Fibroblast of peridontal ligament (primary cell): ENCODE measurements around the gene DENND2A.
"Not testable (repeated sequence)": the region's sequence is repeated elsewhere in the genome, so short reads cannot be mapped to it uniquely, and the experiment has no call there.

Source experiments
- DNase-seq: peaks from one replicate; pipeline ENCODE4 v3.0.0-alpha.2; 2010; ENCODE audit errors: extremely low read depth

The DENND2A gene

DNA sequence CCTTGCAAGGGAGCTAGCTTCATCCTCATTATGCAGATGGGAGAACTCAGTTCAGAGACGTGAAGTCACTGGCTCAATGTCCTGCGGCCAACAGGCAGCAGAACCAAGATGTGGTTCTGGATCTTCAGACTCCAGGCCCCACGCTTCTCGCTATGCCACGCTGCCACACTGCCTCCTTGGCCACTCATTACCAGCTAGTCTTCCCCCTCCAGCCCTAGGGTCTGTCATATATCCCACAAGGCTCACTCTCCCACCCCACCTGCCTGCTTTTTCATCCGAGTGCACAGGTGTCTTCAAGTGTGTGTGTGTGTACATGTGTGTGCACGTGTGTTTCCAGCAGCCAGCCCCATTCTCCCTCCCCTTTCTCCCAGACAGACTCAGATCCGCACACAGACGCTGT lies 53.4 kb downstream of the DENND2A start:
- DNase-seq, result no peak

DNA sequence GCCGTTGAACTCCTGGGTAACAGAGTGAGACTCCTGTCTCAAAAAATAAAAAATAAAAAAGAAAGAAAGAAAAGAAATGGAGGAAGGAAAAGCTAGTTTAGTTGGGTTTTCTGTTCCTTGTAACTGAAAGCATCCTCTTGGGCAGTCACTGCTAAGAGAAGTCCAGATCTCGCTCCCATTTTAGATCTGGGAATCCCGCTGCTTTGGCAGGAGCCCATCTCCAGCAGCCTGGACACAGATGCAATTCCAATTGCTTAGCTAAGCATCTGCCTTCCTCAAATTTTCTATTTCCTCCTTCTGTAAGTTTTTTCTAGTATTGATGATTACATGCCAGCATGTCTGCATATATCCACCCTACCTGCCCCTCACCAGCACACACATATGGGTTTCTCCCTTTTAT lies 54.1 kb downstream of the DENND2A start:
- no peak for DNase-seq

DNA sequence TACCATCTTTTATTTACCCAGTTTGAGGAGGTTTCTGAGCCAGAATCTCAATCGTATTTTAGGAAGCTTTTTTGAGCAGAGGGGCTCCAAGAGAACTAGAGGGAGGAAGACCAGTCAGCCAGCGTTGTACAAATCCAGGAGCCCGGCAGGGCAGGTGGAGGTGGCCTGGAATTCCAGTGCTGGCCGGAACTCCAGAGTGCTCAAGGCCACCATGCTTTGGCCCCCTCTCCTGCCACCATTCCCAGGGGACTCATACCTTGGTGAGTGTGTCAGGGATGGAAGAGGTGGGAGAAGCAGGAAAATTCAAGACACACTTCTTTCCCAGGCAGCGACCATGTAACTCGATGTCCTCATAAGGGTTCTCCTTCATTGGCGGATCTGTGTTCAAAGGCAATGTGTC lies 55.3 kb downstream of the DENND2A start:
- no peak for DNase-seq

DNA sequence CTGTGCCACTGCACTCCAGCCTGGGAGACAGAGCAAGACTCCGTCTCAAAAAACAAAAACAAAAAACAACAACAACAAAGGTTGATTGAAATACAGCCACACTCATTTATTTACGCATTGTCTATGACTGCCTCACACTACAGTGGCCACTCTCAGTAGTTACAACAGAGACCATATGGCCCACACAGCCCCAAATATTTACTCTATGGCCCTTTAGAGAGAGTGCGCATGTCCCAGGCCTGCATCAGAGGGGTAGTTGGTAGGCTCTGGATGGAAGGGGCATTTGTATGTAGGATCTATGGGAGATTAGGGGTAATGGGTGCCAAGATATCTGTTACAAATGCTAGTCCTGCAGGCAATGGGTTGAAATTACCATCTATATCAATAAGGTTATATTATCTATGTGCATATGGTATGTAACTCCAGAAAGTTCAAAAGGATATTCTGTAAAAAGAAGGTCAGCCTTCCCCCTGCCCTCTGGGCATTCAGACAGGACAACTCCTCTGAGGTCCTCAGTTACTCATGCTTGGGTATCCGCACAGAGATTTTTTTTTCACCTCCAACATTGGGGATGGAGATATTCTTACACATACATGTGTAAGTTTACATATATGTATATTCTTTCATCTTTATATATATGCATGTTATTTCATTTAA lies 56.3 kb downstream of the DENND2A start:
- DNase-seq, result no peak

DNA sequence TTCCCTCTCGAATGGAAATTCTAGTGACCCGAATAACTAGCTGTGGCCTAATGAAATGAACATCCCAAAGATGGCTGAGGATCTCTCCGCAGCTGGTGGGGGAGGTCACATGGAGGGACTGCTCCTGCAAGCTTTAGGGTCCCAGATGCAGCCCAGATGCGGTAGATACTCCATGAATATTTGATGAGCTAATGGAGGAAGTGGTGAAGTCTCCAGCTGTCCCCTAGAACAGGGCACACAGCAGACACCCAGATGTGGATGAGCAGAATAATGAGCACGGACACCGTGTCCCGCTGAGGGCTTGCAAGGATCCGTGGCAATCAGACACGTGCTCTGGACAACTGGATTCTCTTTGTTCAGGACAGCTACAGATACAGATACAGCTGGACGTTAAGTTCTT lies 59.2 kb downstream of the DENND2A start:
- no peak for DNase-seq

DNA sequence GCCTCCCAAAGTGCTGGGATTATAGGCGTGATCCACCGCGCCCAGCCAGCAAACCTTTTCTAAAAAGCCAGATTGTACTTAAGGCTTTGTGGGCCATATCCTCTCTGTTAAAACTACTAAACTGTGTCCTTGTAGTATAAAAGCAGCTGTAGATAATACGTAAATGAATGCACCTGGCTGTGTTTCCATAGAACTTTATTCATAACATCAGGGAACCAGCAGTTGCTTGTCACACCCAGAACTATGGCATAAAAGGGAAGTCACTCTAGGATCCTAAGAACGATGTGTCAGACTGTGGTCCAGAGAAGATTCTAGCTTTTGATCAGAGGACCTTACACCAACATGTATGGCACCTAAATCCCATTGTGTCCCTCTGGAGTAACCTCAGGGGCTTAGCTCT lies 63.0 kb downstream of the DENND2A start:
- no peak for DNase-seq

DNA sequence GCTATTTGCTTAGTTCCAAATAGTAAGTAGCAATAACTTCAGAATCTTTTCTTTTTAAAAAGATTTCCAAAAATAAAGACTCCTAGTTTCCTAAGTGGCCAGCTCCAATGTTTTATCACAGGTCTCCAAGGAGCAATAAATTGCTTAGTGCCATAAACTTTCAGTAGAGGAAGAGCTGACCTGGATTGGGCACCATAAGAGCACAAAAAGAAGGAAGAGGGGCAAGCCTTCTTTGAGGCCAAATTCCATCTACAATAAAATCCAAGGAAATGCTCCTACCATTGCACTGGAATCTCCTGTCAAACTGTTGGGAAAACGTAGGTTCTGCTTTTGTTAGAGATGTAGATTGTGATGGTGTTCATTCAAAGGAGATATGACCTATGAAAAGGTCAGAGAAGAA lies 64.0 kb downstream of the DENND2A start:
- DNase-seq, result no peak

DNA sequence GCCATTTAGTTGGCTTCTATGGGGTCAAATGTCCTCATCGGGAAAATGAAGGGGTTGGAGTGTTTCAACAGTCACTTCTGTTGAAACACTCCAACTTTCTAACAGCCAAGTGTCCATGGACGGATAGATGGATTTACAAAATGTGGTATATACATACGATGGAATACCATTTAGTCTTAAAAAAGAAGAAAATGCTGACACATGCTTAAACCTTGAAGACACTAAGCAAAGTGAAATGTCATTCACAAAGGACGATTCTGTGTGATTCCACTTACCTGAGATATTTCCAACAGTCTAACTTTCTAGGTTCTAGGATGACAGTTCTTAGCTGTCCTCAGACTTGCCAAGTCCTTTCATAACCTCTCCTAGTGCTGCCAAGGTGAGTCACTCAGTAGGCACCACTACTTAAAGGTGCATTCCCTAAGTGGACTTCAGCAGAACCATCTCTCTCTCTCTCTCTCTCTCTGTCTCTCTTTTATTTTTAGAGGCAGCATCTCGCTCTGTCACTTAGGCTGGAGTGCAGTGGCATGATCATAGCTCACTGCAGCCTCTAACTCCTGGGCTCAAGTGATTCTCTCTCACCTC lies 69.0 kb downstream of the DENND2A start:
- DNase-seq, result peak; percentile 16

DNA sequence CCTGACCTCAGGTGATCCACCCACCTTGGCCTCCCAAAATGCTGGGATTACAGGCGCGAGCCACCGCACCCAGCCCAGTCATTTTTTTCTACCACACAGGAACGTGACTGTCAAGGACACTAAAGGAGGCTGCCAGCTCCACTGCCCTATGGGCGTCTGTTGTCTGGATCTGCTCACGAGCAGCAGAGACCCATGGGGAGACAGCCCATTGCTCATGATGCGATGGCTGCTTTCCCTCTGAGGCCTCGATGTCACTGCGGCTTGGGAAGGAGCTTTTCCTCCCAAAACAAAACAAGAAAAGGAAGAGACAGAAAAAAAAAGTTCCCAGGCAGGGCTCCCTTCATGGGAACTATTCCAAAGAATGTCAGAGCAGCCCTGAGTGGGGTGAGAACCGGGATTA lies 70.5 kb downstream of the DENND2A start:
- no peak for DNase-seq

DNA sequence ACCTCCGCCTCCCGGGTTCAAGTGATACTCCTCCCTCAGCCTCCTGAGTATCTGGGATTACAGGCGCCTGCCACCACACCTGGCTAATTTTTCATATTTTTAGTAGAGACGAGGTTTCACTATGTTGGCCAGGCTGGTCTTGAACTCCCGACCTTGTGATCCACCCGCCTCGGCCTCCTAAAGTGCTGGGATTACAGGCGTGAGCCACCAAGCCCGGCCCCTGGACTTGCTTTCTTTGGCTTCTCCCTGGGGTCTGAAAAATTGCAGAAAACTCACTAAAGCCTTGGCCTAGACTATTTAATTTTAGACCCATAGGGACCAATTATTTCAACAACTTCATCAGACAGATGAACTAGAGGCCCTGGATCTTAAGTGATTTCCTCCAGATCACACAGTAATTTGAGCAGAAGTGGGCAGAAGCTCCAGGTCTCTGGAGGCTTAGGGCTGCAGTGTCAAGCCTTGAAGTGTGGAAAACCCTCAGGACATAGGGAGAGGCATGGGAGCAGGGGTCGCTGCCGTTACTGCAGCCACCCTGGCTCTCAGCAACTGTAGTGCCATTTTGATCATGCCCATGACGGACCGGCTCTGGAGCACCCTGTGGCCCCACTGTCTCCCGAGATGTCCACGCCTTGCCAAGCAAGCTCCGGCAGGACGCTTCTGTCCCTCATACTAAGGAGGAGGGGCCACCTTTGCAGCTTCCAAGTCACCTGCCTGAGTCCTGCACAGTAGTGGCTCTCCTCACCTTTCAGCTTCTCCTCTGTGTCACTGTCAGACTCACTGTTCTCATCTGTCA lies 72.4 kb downstream of the DENND2A start:
- no peak for DNase-seq

DNA sequence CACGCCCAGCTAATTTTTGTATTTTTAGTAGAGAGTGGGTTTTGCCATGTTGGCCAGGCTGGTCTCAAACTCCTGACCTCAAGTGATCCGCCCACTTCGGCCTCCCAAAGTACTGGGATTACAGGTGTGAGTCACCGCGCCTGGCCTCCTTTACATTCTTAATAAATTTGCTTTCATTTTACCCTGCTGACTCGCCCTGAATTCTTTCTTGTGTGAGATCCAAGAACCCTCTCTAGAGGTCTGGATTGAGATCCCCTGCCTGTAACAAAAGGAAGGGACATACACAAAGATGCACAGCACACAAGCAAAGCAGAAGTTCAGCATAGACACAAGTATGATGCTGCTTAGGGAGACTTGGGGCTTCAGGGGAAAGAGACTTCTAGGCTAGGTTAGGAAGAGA lies 74.4 kb downstream of the DENND2A start:
- DNase-seq, result peak; percentile 79

DNA sequence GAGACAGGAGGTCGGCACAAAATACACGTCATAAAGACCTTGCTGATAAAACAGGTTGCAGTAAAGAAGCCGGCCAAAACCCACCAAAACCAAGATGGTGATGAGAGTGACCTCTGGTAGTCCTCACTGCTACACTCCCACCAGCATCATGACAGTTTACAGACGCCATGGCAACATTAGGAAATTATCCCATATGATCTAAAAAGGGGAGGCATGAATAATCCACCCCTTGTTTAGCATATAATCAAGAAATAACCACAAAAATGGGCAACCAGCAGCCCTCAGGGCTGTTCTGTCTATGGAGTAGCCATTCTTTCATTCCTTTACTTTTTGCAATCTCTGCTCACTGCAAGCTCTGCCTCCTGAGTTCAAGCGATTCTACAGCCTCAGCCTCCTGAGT lies 74.9 kb downstream of the DENND2A start:
- DNase-seq, result peak; percentile 45

DNA sequence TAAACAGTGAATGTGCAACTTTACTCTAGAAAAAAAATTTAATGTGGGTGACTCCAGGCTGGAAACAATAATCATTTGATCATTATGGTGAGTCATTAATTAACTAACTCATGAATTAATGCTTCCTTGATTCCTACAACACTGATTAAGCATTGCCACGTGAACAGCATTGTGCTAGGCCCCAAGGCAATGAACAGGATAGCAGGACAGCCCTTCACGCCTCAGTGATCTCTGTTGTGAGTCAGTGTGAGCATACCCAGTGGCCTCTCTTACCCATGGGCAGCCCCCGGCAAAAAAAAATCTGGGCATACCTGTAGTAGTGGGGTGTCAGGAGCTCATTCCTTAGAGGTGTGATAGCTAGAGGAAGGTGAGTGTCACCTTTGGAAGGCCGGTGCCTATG lies 76.0 kb downstream of the DENND2A start:
- no peak for DNase-seq

DNA sequence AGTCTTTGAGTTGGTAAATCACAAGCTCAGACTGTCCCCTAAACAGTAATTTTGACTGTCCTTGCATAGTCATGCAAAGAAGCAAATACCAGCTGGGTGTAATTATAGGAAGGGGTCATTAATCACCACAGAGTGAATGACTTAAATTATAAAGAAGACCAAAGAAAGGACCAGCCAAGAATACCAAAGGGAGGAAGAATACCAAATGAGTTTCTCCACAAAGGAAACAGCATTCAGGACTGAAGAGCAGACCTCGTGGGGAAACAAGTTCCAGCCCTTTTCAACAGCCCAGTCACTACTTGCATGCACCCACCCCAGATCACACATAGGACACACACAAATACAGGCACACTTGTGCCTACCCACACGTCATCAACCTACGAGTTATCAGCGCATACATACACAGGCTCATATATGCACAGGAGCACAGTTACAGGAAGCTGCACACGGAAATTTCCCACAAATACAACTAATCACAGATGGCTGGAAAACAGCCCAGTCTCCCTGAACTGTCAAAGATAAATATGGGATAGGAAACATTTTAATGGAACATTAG lies 77.6 kb downstream of the DENND2A start:
- no peak for DNase-seq

DNA sequence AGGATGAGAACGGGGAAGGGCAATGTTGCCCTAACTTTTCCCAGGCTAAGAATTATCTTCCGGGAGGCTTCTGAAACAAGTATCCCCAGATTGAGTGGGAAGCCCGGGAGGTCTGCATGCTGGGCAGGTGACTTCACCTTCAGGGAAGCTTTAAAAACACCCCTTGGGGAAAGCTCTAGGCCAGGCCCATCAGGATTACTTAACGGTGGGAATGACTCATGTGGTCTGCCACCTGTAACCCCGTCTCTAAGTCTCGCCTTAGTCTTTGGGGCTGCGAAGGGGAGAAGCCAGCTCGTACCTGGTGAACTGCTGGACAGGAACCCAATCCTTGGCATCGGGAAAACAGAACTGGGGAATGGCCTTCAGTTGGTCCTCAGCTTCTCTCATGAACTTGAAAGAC lies 81.2 kb downstream of the DENND2A start:
- no peak for DNase-seq

DNA sequence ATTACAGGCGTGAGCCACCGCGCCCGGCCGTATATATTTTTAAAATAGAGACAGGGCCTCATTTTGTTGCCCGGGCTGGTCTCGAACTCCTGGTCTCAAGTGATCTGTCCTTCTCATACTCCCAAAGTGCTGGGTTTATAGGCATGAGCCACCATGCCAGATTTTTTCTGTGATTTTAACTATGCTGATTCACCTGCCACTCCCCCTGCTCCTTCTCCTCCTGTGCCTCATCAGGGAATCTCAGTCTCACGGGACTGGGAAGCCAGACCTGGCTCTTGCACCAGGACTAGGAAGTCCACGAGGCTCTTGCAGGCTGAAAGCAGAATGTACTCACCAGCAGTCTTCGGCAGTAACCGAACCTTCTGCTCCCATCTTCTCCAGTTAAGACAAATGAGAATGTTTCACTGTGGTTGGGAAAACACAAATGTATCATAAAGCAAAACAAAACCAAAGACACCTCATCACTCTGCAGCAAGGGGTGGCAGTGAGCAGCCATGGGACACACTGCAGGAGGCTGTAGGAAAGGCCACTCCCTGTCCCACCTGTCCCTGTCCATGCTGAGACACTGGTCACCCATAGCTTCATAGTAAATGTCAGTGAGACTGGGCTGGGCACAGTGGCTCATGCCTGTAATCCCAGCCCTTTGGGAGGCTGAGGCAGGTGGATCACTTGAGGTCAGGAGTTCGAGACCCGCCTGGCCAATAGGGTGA lies 82.6 kb downstream of the DENND2A start:
- no peak for DNase-seq

DNA sequence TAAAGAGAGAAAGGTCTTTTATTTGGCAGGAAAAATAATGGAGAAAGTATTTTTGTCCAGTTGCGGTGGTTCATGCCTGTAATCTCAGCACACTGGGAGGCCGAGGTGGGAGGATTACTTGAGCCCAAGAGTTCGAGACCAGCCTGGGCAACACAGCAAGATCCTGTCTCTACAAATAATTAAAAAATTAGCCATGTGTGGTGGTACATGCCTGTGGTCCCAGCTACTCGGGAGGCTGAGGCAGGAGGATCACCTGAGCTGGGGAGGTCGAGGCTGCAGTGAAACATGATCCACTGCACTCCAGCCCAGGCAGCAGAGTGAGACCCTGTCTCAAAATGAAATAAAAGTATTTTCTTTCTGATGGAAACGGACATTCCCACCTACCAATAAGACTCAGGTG lies 83.5 kb downstream of the DENND2A start:
- no peak for DNase-seq

DNA sequence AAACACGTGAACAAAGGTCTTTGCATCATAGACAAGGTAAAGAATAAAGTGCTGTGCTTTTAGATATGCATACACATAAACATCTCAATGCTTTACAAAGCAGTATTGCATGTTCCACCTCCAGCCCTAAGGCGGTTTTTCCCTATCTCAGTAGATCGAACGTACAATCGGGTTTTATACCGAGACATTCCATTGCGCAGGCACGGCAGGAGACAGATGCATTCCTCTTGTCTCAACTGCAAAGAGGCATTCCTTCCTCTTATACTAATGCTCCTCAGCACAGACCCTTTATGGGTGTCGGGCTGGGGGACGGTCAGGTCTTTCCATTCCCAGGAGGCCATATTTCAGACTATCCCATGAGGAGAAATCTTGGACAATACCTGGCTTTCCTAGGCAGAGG lies 87.4 kb downstream of the DENND2A start:
- not testable (repeated sequence) for DNase-seq

DNA sequence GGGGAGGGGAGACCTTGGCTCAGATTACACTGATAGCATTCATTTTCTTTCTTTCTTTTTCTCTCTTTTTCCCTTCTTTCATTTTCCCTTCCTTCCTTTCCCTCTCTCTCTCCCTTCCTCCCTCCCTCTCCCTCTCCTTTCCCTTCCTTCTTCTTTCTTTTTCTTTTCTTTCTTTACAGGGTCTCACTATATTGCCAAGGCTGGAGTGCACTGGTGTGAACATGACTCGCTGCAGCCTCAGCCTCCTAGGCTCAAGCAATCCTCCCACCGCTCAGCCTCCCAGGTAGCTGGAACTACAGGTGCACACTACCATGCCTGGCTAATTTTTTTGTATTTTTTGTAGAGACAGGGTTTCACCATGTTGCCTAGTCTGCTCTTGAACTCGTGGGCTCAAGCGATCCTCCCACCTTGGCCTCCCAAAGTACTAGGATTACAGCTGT lies 88.4 kb downstream of the DENND2A start:
- DNase-seq, result no peak

DNA sequence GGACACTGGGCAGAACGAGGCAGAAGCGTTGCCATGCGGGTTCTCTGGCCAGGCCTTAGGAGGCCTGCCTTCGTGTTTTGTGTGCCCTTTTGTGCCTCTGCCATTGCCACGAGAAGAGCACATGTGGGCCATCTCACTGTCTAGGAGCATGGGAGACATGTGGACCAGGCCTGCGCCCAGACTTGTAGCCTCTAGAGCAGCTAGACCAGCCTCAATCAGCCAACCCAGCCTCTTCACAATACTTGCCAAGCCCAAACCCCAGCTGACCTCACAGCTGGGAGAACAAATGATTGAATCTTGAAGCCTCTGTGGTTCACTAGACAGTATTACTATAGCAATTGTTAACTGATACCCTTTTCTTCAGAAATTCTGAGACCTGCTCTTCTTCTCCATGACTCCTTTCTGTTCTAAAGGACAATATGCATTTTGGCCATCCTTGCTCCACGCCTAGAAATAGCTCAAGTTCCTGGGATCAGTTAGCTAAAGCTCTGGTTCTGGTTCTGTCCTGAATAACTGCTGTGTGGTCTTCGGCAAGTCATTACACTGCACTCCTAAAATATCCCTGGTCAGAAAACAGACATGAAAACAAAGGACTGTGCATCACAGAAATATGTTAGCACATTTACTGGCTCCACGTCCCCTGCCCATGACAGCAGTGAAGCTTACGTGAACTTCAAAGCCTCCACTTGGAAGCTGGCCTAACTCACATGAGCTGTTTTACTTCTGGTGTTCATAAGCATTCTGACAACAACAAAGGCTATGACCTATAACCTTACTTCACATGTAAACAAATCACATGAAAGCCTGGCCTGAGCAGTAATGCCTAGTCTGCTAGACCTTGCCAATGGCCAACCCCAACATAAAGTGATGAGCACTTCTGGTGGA lies 89.0 kb downstream of the DENND2A start:
- DNase-seq, result no peak

DNA sequence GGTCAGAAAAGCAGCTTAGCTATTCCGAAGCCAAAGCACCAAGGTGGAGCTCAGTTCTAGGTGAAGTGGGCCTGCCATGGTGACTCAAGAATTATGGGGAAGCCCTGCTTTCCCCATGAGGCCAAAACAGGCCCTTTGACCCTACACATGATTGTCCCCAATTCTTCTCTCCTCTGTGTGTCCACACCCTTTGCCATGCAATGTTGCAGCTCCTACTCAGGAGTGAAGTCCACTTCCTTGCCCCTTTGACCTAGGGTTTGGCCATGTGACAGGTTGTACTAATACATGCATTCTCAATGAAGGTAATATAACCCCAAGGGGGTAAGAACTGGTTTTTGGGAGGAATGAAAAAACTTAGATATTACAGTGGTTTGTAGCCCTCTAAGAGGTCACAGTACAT lies 93.7 kb downstream of the DENND2A start:
- DNase-seq, result no peak
